Measurements from ENCODE around the gene POLR1H.

DNA sequence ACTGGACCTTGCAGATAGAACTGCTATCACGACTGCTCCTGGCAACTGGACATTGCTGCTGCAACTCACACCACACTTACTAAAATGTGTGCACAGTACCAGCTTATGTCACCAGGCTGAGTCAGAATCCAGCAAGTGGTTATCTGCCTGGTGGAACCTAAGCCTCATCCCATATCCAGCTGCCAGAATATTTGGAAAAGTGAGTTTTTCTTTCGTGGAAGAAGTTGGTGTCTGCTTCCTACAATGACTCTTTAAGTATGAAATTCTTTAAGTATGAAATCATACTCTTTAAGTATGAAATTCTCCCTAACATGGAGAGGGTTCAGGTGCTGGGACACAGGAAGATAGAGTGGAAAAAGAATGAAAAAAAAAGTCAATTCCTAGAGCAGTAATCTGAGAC, 16.4 kb upstream of the POLR1H start:
- TF ChIP-seq, protein P1, sequence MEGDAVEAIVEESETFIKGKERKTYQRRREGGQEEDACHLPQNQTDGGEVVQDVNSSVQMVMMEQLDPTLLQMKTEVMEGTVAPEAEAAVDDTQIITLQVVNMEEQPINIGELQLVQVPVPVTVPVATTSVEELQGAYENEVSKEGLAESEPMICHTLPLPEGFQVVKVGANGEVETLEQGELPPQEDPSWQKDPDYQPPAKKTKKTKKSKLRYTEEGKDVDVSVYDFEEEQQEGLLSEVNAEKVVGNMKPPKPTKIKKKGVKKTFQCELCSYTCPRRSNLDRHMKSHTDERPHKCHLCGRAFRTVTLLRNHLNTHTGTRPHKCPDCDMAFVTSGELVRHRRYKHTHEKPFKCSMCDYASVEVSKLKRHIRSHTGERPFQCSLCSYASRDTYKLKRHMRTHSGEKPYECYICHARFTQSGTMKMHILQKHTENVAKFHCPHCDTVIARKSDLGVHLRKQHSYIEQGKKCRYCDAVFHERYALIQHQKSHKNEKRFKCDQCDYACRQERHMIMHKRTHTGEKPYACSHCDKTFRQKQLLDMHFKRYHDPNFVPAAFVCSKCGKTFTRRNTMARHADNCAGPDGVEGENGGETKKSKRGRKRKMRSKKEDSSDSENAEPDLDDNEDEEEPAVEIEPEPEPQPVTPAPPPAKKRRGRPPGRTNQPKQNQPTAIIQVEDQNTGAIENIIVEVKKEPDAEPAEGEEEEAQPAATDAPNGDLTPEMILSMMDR (IDR thresholded peaks at IDR 0.05), result no peak
- TF ChIP-seq POLR2A (IDR thresholded peaks at IDR 0.05), result no peak

All from lower leg skin (tissue), 3 donors.